ENCODE data around the gene CHN2. TPM values are rescaled to one million over a fixed set of nuclear protein-coding genes. Genes with fewer than 3 reads are reported as not detected.

Gene CHN2
- total and polyA plus RNA-seq, 8 donors: 8.2 to 32.9 (median 24.0) TPM

- Histone ChIP-seq H3K9me3 (no peaks in the 10 kb centered on the region), H3K36me3 (no peaks in the 10 kb centered on the region), H3K27me3 (no peaks in the 10 kb centered on the region), H3K27ac (peak overlapping the region; percentile 34 to 77 (median 47)), H3K4me3 (no peak overlapping the region), H3K4me1 (peaks cover 40 to 52% (median 43%) of the 10 kb centered on the region in 3 donors)
- WGBS, 2 donors: 9 to 11% methylated on average over 4 of the region's 4 CpGs
- DNase-seq (no peak), FAIRE-seq (no peak), ATAC-seq (no peak)
- TF ChIP-seq, protein P1, sequence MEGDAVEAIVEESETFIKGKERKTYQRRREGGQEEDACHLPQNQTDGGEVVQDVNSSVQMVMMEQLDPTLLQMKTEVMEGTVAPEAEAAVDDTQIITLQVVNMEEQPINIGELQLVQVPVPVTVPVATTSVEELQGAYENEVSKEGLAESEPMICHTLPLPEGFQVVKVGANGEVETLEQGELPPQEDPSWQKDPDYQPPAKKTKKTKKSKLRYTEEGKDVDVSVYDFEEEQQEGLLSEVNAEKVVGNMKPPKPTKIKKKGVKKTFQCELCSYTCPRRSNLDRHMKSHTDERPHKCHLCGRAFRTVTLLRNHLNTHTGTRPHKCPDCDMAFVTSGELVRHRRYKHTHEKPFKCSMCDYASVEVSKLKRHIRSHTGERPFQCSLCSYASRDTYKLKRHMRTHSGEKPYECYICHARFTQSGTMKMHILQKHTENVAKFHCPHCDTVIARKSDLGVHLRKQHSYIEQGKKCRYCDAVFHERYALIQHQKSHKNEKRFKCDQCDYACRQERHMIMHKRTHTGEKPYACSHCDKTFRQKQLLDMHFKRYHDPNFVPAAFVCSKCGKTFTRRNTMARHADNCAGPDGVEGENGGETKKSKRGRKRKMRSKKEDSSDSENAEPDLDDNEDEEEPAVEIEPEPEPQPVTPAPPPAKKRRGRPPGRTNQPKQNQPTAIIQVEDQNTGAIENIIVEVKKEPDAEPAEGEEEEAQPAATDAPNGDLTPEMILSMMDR (IDR thresholded peaks at IDR 0.05): no peak
- intact Hi-C loops (cut with DNase I): no loop called here
Observed at GRCh38 chr7:29271319-29271658, 76.7 kb downstream of the CHN2 start.

- Histone ChIP-seq H3K36me3 (no peaks in the 10 kb centered on the region), H3K27me3 (no peaks in the 10 kb centered on the region), H3K4me1 (peaks cover 47 to 59% (median 51%) of the 10 kb centered on the region in 3 donors), H3K9me3 (no peaks in the 10 kb centered on the region), H3K4me3 (no peak overlapping the region), H3K27ac (peak overlapping the region in 2 of 4 donors; percentile 55 to 77)
- ATAC-seq (no peak), FAIRE-seq (no peak), DNase-seq (no peak)
- intact Hi-C loops (cut with DNase I): no loop called here
- TF ChIP-seq, protein P1 (IDR thresholded peaks at IDR 0.05): no peak
- 88 to 90% methylated on average over 9 of the region's 9 CpGs for WGBS, 2 donors
Observed at GRCh38 chr7:29272057-29272456, 77.5 kb downstream of the CHN2 start.

DNA sequence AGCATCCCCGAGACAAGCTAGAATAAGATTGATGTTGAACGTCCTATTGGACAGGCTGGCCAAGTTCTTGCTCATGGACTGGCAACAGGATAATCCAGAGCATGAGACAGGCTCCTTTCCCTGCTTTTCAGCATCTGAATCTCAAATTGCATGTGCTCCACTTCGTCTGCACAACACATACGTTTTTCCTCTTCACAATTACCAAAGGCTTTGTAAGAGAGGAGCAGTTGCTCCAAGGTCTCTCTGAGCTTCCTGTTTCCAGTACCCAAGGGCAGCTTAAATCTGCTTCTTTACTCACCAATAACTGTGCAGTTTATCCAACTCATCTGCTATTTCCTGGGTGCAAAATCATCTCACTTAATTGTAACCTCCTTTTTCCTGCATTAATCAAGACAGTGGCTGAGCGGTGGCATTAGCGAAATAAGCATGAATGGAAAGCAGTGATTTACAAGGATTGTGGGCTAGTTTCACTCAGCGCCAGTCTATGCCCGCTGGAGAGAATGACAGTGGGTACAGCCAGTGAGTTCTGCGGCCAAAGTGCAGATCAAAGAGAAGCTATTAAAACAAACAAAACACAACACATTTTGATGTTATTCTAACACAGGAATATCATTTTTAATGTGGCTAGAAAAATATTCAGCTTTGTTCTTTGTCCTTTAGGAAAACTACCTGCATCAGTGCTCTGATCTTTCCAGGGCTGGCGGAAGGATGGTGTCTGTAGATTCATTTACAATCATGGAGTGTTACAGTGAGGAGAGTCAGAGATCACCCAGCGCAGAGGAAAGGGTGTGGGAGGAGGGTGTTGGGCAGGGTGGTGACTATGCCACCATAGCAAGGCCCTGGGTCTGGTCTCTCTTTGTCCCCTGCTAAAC is 79.8 kb downstream of the CHN2 start:
- Histone ChIP-seq H3K27ac (peak overlapping the region in 2 of 4 donors; percentile 1 to 34), H3K36me3 (no peaks in the 10 kb centered on the region), H3K4me1 (peaks cover 62 to 68% (median 62%) of the 10 kb centered on the region in 3 donors), H3K9me3 (no peaks in the 10 kb centered on the region), H3K4me3 (no peak overlapping the region), H3K27me3 (no peaks in the 10 kb centered on the region)
- no peak for ATAC-seq
- intact Hi-C loops (cut with DNase I): no loop called here
- FAIRE-seq: no peak
- DNase-seq: no peak
- WGBS, 2 donors: 59 to 67% methylated on average over 11 of the region's 11 CpGs
- TF ChIP-seq, protein P1 (IDR thresholded peaks at IDR 0.05): no peak

- intact Hi-C loops (cut with DNase I): no loop called here
- FAIRE-seq: no peak
- peaks cover 57 to 62% (median 62%) of the 10 kb centered on the region in 3 donors for H3K4me1 ChIP-seq
- H3K27ac ChIP-seq: peak overlapping the region in 2 of 4 donors; percentile 10 to 66
- 96% methylated on average over 2 of the region's 2 CpGs for WGBS, 2 donors
- no peaks in the 10 kb centered on the region for H3K36me3 ChIP-seq
- H3K9me3 ChIP-seq: no peaks in the 10 kb centered on the region
- TF ChIP-seq, protein P1 (IDR thresholded peaks at IDR 0.05): no peak
- H3K27me3 ChIP-seq: no peaks in the 10 kb centered on the region
- no peak for DNase-seq
- ATAC-seq: no peak
- no peak overlapping the region for H3K4me3 ChIP-seq
Observed at GRCh38 chr7:29275018-29275318, 80.4 kb downstream of the CHN2 start.

- ATAC-seq (peak in 2 of 4 donors; percentile 2 to 3), DNase-seq (no peak), FAIRE-seq (no peak)
- TF ChIP-seq, protein P1 (IDR thresholded peaks at IDR 0.05): no peak
- Histone ChIP-seq H3K36me3 (no peaks in the 10 kb centered on the region), H3K4me1 (peaks cover 54 to 60% (median 57%) of the 10 kb centered on the region in 3 donors), H3K27me3 (no peaks in the 10 kb centered on the region), H3K27ac (peak overlapping the region in 2 of 4 donors; percentile 10 to 66), H3K9me3 (no peaks in the 10 kb centered on the region), H3K4me3 (no peak overlapping the region)
- WGBS, 2 donors: 23 to 48% methylated on average over 4 of the region's 4 CpGs
- intact Hi-C loops (cut with DNase I): no loop called here
Observed at GRCh38 chr7:29275493-29275892, 80.9 kb downstream of the CHN2 start.
